HG02759 (cell line): Measurements from ENCODE around the gene ITIH6.

Experiments used
- ATAC-seq: cut with Tn5 transposase; IDR thresholded peaks from one replicate; pipeline ENCODE4 v1.9.1; 2021; ENCODE audit warnings: mild to moderate bottlenecking, moderate library complexity; ENCODE audit not compliant: unreplicated experiment

Gene ITIH6

DNA sequence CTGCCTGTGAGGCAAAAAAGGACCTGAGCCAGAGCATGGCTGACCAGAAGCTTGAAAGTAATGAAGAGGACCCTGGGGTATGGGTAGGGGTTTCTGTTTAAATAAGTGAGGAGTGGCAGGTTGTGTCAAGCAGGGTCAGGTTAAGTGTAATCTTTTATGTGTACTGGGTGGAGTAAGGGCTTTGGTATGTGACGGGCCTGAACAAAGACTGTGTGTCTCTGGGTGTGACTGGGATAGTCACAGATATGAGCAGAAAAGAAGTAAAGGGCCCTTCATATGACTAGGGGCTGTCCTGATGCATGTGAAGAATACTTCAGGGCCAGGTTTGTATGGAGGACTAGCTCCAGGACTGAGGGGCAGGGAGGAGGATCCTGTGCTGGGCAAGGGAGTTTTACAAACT, 82.4 kb downstream of the ITIH6 start:
- ATAC-seq = no peak

DNA sequence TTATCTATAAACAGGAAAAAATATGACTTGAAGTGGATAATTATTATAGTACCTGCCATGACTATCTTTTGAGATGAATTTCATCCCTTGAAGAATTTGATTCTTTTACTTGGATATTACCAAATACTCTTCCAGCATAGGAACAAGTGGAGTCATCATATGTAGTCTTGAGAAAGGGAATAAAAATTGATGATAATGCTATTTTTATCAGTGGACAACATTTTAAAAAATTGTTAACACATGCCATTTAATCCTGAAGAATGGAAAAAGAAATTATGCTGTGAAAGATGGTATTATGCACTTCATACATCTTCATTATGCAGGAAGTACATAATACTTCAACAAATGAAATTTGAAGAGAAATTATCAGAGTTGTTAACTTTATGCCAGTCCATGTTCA, 83.6 kb downstream of the ITIH6 start:
- ATAC-seq = no peak

DNA sequence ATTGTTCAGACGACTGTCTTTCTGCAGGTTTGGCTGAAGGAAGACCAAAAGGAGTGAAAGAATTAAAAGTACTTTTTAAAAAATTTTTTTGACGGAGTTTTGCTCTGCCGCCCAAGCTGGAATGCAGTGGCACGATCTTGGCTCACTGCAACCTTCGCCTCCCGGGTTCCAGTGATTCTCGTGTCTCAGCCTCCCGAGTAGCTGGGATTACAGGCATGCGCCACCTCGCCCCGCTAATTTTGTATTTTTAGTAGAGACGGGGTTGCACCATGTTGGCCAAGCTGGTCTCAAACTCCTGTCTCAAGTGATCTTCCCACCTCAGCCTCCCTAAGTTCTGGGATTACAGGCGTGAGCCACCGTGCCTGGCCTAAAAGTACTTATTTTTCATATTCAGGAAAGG, 86.3 kb downstream of the ITIH6 start:
- ATAC-seq = no peak

DNA sequence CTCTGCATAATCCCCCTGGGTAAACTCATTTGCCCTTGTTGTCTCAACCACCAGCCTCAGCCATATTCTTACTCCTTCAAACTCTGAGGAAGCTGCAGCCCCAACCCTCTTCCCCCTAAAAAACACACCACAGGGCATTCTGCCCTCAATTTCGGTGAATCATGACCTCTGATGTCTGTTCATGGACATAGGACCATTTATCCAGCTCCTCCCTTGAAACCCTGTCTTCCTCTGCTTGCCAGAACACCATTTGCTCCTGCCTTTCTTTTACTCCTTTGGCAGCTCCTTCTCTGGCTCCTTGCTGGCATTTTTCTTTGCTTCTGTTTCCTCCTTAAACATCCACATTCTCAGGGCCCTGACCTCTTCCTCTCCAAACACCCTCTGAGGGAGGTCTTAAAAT, 87.1 kb downstream of the ITIH6 start:
- ATAC-seq = no peak

DNA sequence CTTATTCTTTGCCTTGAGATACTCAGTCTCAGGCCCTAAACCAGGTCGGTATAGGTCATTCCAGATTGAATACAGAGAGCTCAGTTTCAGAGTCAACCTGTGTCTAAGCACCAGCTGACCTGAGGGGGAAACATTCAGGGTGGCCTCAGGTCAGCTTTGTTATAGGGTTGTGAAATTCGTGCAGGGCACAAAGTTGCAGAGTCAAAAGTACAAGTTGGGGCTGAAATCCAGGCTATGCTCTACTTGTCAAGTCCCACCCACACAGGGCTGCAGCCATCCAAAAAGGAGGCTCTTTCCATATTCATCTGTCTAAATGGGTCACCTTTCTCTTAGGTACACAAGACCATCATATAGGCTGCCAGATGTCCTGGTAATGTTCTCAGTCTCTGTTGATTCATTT, 89.7 kb downstream of the ITIH6 start:
- no peak for ATAC-seq
